Stimulated activated CD4-positive, alpha-beta T cell treated with anti-CD3 and anti-CD28 coated beads, Interleukin-1b, Interleukin-23, amount 100 ng/mL, for 1 hour (primary cell): Measurements from ENCODE around the gene P3H3.
"Not testable (repeated sequence)": the region's sequence is repeated elsewhere in the genome, so short reads cannot be mapped to it uniquely, and the experiment has no call there.

Experiments used
- DNase-seq, 2 donors: peaks; one replicate each; pipeline ENCODE4 v3.0.0-alpha.2; 2020; ENCODE audit warnings: low read depth in 2 of 2

Gene P3H3

DNA sequence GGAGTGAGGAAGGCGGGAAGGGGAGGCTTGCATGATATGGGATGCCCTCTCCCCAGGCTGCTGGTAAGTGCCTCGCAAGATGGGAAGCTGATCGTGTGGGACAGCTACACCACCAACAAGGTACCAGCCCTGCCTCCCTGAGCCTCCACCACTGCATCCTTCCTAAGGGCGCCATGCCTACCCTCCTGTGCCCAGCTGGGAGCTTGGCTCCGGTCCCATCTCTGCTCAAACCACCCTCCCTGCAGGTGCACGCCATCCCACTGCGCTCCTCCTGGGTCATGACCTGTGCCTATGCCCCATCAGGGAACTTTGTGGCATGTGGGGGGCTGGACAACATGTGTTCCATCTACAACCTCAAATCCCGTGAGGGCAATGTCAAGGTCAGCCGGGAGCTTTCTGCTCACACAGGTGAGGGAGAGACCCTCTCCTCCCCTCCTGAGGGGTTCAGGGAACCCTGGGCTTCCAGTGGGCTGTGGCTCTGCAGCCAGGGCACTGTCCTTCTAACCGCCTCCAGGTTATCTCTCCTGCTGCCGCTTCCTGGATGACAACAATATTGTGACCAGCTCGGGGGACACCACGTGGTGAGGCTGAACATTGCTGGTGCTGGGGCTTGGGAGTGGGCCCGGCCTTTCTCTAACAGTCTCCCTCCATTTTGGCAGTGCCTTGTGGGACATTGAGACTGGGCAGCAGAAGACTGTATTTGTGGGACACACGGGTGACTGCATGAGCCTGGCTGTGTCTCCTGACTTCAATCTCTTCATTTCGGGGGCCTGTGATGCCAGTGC lies 15.1 kb downstream of the P3H3 start:
- no peak for DNase-seq

DNA sequence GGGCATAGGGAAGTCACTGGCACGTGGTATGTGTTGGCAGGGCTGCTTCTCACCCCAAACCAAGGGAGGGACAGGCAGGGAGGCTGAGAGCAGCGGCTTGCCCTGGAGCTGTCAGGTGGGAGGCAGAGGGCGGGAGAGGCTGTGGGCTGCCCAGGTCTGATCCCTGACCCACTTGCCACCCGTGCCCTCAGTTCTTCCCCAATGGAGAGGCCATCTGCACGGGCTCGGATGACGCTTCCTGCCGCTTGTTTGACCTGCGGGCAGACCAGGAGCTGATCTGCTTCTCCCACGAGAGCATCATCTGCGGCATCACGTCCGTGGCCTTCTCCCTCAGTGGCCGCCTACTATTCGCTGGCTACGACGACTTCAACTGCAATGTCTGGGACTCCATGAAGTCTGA lies 17.2 kb downstream of the P3H3 start:
- no peak for DNase-seq

DNA sequence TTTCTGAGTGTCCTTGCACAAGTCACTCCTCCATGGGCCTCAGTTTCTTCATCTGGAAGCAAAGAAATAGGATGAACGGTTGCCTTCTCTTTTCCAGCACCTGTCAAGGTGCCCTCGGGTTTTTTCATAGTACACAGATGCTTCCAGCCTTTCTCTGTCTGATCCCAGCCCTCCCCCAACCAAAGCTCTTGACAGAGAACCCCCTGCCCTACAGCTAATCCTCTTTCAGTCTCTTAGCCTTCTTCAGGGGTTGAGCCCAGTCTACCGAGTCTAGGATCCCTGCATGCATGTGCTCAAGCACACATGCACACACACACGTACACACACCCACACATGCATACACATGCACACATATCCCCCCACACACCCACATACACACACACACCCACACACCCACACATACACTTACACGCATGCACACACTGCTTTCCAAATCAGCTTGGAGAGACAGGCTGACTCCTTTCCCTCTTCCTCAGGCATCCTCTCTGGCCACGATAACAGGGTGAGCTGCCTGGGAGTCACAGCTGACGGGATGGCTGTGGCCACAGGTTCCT lies 18.2 kb downstream of the P3H3 start:
- DNase-seq: no peak

DNA sequence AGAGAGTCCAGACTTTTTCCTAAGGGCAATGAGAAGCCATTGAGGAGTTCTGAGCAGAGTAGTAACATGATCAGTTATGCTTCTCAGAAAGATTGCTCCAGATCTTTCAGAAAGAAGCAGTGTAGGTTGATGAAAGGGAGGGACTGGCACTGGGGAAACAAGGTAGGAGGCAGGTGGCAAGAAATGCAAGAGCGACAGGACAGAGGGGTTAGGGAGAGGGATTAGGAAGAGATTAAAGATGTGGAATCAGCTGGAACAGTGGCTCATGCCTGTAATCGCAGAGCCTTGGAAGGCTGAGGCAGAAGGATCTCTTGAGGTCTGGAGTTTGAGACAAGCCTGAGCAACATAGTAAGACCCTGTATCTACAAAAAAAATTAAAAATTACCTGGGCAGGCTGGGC lies 19.5 kb downstream of the P3H3 start:
- DNase-seq: no peak

DNA sequence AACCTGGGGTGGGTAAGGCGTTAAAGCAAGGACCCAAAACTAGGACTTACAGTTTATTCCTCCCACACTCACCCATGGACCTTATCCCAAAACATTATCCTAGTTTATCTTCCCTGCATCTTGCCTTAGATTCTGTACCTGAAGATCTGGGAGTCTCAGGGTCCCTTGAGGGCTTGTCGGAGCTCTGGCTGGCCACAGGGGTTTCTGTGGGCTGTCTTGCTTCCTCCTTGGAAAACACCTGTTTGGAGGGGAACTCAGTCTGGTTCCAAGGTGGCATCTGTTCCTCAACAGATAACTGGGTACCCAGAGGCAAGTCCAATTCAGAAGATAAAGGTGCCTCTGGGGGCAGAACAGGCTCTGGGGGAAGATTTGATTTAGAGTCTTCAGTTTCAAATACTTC lies 21.2 kb downstream of the P3H3 start:
- DNase-seq: no peak

DNA sequence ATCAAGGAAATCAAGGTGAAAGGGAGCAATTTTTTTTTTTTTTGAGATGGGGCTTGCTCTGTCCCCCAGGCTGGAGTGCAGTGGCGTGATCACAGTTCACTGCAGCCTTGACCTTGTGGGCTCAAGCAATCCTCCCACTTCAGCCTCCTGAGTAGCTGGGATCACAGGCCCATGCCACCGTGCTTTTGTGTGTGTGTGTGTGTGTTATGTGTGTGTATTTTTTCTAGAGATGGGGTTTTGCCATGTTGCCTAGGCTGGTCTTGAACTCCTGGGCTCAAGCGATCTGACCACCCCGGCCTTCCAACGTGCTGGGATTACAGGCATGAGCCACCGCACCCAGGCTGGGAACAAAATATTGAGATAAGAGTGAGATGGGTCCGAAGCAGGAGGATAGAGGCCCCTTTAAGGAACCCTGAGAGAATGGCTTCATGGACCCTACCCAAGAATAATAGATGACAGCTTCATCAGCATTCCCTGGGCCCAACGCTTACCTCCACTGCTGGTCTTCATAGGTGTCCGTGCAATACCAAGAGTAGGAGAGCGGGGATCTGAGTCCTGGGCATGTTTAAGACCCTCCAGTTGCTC lies 21.9 kb downstream of the P3H3 start:
- no peak for DNase-seq

DNA sequence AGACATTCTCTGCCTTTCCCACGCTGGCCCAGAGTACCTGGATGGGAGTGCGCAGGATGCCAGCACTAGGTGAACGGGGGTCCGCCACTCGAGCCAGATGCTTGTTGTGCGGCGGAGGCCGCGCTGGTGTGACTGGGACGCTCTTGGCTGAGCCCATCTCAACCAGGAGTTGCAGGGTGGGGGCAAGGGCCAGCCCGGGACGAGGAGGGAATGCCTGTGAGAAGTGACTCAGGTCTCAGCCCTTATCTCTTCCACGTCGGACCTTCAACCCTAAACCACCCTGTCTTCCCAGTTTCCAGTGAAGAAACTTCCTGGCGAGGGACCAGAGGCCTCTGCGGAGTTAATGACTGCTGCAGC lies 22.6 kb downstream of the P3H3 start:
- DNase-seq: no peak

DNA sequence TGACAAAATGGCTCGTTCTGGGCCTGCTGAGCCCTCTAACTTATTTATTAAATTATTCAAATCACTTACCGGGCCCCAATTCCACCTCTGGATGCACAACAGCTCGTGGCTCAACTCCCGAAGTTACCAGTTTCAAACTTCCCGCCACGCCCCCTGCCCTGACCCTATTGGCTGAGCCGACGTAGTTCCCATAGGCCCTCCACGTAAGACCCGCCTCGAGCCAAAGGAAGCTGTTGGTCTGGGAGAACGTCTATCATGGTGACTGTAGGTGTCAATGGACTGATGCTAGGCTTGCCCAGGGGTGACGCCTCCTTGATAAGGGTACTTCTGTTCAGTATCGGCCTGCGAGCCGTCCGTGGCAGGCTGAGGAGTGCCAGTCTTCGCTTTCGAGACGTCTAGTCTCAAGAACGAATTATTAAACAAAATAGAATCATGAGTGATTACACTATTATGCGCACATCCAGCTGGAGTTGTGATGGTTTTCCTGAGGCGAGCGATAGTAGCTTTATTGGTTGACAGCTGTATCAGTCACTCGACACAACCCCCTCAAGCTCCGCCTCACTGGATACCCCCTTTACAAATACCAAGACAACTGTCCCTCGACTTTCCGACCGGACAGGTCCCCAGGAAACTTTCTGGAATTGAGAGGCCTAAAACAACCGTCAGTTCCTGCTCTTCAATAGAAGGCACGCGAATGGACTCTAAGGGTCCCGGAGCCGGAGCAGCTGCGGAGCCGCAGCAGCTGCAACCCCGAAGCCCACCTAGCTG lies 23.1 kb downstream of the P3H3 start, which contains the start of gene CDCA3:
Gene CDCA3 (minus strand): TSS at position 134 of the 768 bp plus-strand sequence. CDS start 334 bp downstream, outside the sequence.
- DNase-seq: peak; percentile 82 to 83

DNA sequence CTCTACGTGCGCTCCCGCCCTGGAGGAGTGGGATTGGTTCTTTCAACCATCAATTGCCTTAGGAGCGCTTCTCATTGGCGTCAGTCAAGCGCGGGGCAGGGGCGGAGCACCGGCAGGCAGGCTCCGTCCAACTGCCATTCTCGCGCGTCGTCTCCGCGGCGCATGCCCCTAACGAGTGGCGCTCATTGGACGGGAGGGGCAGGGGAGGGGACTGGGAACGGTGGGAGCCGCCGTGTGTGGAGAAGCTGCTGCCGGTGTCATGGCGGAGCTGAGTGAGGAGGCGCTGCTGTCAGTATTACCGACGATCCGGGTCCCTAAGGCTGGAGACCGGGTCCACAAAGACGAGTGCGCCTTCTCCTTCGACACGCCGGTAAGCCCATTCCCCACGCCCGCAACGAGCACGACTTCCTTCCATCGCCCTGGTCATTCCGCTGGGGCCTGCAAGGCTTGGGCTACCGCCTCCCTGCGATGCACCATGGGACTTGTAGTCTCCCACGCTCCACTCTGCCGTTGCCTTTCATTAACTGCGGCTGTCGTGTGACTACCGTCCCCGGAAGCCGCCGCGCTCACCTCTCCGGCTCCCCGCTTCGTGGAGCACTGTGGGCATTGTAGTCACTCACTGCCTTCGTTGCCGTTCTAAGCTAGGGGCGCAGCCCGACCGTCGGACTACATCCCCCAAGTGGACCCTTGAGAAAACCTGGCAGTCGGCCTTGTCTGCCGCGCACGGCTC lies 23.9 kb downstream of the P3H3 start, which contains the start of gene USP5:
Gene USP5 (plus strand): TSS at position 230 of the 730 bp plus-strand sequence. CDS start 30 bp downstream, at position 260.
- DNase-seq: peak; percentile 88 to 94

DNA sequence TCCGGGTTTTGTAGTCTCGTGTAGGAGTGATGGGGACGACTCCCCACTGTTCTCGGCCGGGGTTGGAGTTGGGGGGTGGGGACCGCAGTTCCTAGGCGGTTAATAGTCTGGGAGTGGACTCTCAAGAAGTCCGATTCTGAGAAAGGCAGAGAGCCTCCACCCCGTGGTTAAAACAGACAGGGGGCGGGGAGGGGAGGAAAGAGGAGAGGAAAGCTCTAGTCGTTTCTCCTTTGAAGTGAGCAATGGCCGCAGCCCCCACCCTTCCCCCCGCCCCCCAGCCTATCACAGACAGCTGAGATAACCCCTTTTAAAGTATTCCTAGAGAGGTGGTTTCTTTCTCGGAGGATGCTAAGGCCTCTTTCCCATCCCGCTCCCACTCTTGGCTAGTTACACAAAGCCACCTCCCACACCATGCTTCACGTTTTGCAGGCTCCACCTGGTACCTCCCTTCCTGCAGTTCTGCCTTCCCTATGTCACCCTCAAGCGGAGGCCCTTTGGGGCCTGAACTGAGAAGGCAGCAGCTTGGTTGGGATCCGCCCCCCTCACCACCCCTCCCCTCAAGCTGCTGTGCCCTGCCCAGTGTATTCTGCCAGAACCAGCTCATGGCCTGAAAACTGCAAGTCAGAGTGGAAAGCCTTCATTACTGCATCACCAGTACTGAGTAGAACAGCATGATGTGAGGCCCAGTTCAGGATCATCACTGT lies 24.6 kb downstream of the P3H3 start:
- peak in 1 of 2 donors; percentile 42 for DNase-seq

DNA sequence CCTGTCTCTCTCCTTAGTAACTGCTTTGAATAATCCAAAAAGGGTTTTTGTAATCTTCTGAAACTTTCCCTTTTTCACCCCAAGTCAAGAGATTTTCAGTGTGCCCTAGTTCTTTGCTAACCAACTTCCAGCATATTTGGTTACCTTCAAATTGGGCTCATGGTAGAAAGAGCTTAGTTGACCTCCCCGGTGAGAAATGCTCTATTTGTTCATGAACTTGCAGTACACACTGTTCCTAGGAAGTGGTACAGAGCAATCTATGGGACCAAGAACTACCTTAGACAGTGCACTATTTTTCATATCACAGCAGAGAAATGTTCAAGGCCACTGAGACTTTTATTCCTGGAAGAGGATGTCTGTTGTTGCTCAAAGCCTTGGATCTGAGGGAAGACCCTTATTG lies 25.4 kb downstream of the P3H3 start:
- no peak for DNase-seq

DNA sequence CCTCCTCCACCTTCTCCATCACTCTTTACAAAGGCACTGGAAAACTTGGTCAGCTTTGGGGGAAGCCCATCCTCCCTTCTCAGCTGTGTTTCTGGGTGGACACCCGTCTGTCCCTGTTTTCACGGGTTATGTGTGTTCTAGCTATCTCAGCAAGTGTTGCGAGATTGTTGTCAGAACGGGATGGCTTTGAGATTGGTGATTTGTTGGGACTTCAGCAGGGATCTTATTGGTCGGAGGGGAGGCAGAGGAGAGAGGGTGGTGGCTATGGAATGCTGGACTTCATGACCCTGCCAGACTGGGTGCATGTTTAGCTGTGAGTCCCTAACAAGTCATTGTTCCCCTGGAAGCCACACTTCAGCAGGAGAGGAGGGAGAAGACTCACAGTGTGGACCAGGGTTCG lies 25.8 kb downstream of the P3H3 start:
- no peak for DNase-seq

DNA sequence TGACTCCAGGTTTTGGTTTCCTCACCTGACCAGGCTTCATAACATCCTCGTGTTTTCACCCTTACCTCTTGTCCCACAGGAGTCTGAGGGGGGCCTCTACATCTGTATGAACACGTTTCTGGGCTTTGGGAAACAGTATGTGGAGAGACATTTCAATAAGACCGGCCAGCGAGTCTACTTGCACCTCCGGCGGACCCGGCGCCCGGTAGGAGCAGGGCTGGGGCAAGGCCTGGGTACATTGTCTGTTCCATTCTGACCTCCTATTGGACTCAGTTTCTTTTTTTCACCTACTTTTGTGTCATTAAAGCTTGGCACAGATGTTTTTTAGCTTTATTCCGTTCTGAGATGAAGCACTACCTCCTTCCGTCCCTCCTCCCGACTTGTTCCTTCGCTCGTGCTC lies 27.1 kb downstream of the P3H3 start:
- no peak for DNase-seq

DNA sequence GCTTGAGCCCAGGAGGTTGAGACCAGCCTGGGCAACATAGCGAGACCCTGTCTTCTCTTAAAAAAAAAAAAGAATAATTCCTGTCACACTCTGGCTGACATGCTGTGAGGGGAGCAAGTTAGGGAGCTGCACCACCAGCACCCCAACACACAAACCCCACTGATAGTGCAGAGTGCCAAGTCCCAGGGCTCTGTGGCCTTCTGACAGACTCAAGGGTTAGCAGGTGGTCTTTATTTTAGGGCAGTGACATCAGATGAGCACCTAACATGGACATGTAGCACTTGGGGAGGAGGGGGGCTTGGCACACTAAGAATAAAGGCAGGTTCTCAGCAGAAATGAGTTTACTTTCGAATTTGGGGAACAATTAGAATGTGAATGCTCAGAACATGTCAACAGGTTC lies 30.6 kb downstream of the P3H3 start:
- DNase-seq: no peak

DNA sequence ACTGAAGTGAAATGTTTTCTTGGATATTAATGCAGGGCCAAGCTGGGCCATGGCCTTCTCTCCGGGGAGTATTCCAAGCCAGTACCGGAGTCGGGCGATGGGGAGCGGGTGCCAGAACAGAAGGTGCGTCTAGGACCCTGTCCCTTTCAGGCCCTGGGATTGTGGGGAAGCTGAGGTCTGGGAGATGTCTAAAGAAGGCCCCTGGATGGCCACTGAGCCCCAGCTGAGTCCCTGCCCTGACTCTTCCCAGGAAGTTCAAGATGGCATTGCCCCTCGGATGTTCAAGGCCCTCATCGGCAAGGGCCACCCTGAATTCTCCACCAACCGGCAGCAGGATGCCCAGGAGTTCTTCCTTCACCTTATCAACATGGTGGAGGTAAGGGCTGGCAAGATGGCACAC lies 31.9 kb downstream of the P3H3 start:
- no peak for DNase-seq

DNA sequence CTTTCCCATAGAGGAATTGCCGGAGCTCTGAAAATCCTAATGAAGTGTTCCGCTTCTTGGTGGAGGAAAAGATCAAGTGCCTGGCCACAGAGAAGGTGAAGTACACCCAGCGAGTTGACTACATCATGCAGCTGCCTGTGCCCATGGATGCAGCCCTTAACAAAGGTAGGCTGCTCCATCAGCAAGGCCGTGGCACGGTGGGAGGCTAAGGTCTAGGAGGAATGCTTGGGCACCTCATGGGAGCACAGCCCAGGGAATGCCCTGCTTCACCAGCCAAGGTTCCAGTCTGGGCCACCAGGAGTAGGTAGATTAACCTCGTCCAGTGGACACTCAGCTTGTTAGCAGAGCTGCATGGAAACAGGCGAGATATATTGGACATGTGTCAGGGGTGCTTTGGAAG lies 32.7 kb downstream of the P3H3 start:
- DNase-seq: no peak

DNA sequence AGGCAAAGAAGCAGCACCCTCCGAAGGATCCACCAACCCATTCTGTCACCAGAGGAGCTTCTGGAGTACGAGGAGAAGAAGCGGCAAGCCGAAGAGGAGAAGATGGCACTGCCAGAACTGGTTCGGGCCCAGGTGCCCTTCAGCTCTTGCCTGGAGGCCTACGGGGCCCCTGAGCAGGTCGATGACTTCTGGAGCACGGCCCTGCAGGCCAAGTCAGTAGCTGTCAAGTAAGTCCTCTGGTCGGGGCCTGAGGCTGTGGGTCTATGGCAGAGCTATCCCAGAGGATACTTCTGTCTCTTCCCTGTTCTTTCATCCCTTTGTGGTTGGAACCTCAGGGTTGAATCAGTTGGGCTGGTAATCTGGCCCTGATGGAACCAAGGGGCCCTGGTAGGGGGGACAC lies 33.2 kb downstream of the P3H3 start:
- DNase-seq: no peak

DNA sequence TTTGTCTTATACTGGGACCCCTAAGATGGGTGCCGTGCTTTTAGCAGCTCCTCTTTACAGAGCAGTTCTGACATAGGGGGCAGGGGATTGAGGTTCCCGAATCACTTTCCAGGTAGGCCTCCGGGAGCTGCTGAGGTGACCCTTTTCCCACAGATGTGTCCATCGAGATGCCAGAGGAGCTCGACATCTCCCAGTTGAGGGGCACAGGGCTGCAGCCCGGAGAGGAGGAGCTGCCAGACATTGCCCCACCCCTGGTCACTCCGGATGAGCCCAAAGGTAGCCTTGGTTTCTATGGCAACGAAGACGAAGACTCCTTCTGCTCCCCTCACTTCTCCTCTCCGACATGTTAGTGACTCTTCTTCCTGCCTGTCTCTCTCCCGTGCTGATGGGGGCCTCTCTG lies 34.8 kb downstream of the P3H3 start:
- DNase-seq: no peak

DNA sequence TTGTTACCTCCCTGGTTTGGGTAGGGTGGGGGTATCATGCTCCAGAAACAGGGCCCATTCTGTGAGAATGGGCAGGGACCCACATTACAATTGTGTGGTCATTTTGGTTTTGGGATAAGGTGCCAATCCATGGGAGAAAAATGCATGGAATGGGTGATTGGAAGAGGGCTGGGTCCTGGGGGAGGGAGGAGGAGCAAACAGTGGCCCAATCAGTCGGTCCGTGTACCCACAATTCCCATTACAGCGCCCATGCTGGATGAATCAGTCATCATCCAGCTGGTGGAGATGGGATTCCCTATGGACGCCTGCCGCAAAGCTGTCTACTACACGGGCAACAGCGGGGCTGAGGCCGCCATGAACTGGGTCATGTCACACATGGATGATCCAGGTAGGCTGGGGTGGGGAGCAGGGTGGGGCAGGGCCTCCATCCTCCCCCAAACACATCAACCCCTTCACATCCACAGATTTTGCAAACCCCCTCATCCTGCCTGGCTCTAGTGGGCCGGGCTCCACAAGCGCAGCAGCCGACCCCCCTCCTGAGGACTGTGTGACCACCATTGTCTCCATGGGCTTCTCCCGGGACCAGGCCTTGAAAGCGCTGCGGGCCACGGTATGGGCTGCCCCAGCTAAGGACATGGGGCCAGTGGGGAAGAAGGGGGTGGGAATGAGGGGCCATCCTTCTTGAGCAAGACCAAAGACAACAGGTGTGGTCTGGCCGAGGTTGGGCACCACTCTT lies 35.5 kb downstream of the P3H3 start:
- no peak for DNase-seq

DNA sequence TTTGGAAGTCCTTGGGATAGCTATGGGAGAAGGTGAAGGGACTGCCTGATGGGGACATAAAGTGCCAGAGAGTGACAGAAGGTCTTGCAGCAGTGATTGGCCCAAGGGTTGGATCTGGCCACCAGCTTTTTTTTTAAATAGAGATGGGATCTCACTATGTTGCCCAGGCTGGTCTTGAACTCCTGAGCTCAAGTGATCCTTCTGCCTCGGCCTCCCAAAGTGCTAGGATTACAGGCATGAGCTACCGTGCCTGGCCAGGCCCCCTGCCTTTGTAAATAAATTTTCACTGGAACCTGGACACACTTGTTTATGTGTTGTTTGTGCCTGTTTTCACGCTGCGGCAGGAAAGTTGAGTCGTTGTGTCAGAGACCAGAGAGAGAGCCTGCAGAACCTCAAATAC lies 37.1 kb downstream of the P3H3 start:
- DNase-seq: not testable (repeated sequence)
